Mesodermal cell (in vitro differentiated cells): ENCODE results near the gene ETS1.

Source experiments
- H3K27ac ChIP-seq: 2 replicates; pipeline ENCODE4 v1.7.0; 2013; ENCODE audit warnings: mild to moderate bottlenecking, low read depth, low read length, moderate library complexity; ENCODE audit not compliant: severe bottlenecking
- H3K36me3 ChIP-seq: 2 replicates; pipeline ENCODE4 v1.7.1; 2013; ENCODE audit warnings: mild to moderate bottlenecking, low read length, moderate library complexity; ENCODE audit not compliant: control insufficient read depth, insufficient read depth
- H3K4me1 ChIP-seq: one replicate; pipeline ENCODE4 v1.7.1; 2013; ENCODE audit warnings: mild to moderate bottlenecking, low read length; ENCODE audit not compliant: insufficient read depth, control insufficient read depth, poor library complexity, severe bottlenecking
- H3K4me3 ChIP-seq: 2 replicates; pipeline ENCODE4 v1.7.0; 2013; ENCODE audit warnings: low read length, control low read depth, mild to moderate bottlenecking; ENCODE audit not compliant: insufficient read depth, poor library complexity, severe bottlenecking; ENCODE audit errors: extremely low read depth
- H3K9me3 ChIP-seq: 2 replicates; pipeline ENCODE4 v1.7.1; 2013; ENCODE audit warnings: mild to moderate bottlenecking, low read length, moderate library complexity; ENCODE audit not compliant: control insufficient read depth
- WGBS, 2 experiments: methylation state at CpG; one replicate each; pipeline ENCODE4 v1.1.5; 2013; ENCODE audit warnings: missing lambda C conversion rate in 2 of 2; ENCODE audit not compliant: insufficient coverage in 2 of 2; 5-methylcytosine and 5-hydroxymethylcytosine counted together

ETS1 gene

DNA sequence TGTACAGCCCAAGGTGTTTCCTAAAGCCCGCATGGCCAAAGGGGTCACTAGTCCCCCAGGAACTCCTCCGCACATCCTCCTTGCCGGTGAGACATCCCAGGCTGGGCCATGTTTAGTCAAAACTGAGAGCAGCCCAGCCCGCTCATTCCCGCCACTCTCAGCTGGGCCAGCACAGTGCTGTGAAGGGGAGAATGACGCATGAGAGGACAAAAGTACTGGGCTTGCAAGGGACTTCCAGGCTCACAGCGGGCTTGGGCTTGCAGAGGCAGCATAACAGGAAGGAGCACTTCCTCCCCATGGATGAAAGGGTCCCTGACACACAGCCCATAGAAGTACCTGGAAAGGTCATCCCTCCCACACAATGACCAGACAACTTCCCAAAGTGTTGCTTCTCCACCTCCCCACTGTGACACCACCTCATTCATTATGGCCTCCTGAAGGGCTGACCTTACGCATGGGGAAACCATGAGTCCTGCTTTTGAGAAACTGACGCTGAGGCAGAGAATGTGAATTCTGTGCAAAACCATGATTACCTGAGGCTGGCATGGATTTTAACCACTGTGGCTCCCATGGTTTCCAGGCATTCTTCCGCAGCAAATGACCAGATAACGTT is 19.1 kb downstream of the ETS1 start:
- Histone ChIP-seq H3K4me3 (no peak overlapping the region), H3K4me1 (peaks cover 6% of the 10 kb centered on the region), H3K36me3 (no peaks in the 10 kb centered on the region), H3K27ac (no peak overlapping the region), H3K9me3 (no peaks in the 10 kb centered on the region)
- 76 to 83% methylated on average over 9 to 11 of the region's 11 CpGs for WGBS, 2 experiments

DNA sequence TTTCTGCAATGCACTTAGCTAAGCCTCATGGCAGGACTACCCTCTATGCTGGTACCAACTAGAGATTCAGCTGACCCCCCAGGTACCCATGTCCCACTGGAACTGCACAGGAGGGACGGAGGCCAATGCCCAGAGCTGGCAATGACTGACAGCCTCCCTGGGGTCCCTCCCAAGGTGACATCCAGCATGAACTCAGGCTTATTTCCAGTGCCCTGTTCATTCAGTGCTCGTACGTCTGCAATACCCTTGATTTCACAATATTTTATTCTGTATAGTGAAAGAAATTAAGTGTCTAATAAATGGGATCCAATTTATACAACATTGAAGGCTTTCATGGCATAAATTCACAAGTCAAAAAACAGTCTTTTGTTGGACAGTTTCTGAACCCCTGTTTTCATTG is 20.2 kb downstream of the ETS1 start:
- Histone ChIP-seq H3K9me3 (no peaks in the 10 kb centered on the region), H3K4me3 (no peak overlapping the region)
- 67 to 100% methylated on average over 1 of the region's 3 CpGs for WGBS, 2 experiments

GRCh38 chr11:128565881-128566280 is 21.5 kb downstream of the ETS1 start:
- H3K36me3 ChIP-seq, result no peaks in the 10 kb centered on the region
- H3K9me3 ChIP-seq, result no peaks in the 10 kb centered on the region
- H3K27ac ChIP-seq, result no peak overlapping the region
- WGBS, 2 experiments, result 33 to 70% methylated on average over 2 to 3 of the region's 5 CpGs
- H3K4me1 ChIP-seq, result peaks cover 6% of the 10 kb centered on the region
- no peak overlapping the region for H3K4me3 ChIP-seq

More for the DNA sequence above, 20.2 kb downstream of the ETS1 start:
- no peak overlapping the region for H3K27ac ChIP-seq
- peaks cover 6% of the 10 kb centered on the region for H3K4me1 ChIP-seq
- no peaks in the 10 kb centered on the region for H3K36me3 ChIP-seq

DNA sequence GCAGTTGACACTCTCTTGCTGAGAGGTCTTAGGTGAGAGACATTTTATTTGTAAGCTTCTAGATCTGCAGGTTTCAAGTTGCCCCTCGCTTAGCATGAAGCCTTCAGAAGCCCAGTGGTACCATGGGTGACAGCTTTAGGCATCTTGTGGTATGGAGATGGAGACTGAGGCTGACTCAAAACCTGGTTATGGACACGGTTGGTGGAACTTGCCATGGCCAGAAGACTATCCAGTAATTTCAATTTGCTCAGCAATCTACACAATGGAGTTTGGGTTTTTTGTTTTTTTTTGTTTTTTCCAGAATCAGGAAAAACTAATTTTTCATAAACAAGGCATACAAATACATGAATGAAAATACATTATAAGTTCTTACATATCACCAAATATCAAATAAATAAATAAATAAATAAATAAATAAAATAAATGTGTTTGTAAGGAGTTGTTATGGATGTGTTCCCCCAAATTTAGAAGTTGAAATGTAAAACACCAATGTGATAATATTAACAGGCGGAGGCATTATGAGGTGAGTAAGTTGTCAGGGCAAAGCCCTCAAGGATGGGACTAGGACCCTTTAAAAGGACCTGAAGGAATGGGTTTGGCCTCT is 22.6 kb downstream of the ETS1 start:
- no peak overlapping the region for H3K27ac ChIP-seq
- H3K9me3 ChIP-seq, result no peaks in the 10 kb centered on the region
- H3K4me1 ChIP-seq, result peaks cover 6% of the 10 kb centered on the region
- WGBS, 2 experiments, result 90 to 94% methylated on average over 2 of the region's 3 CpGs
- H3K36me3 ChIP-seq, result no peaks in the 10 kb centered on the region
- no peak overlapping the region for H3K4me3 ChIP-seq

- Histone ChIP-seq H3K27ac (no peak overlapping the region), H3K9me3 (no peaks in the 10 kb centered on the region), H3K4me1 (peaks cover 3% of the 10 kb centered on the region), H3K36me3 (no peaks in the 10 kb centered on the region), H3K4me3 (no peak overlapping the region)
- 92 to 95% methylated on average over 4 to 5 of the region's 11 CpGs for WGBS, 2 experiments
Observed at GRCh38 chr11:128563942-128564641, 23.3 kb downstream of the ETS1 start.

DNA sequence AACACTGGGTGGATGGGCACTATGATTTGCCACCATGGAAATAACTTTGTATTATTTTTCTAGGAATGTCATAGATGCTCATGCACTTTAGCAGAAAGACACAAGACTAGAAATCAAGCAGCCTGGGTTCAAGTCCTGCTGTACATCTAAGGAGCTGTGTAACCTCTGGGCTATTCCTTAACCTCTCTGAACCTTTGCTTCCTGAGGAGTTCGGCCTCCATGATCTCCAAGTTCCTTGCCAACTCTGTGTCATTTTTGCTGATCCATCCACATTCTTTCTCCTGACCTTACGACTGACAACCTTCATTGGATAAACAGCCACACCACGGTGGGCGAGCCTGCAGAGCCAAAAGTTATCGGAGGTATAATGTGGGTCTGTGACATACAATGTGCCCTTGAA is 24.1 kb downstream of the ETS1 start:
- no peaks in the 10 kb centered on the region for H3K36me3 ChIP-seq
- no peaks in the 10 kb centered on the region for H3K9me3 ChIP-seq
- WGBS, 2 experiments, result 88 to 94% methylated on average over 4 to 5 of the region's 5 CpGs
- H3K4me1 ChIP-seq, result peaks cover under 1% of the 10 kb centered on the region
- H3K27ac ChIP-seq, result no peak overlapping the region
- H3K4me3 ChIP-seq, result no peak overlapping the region

DNA sequence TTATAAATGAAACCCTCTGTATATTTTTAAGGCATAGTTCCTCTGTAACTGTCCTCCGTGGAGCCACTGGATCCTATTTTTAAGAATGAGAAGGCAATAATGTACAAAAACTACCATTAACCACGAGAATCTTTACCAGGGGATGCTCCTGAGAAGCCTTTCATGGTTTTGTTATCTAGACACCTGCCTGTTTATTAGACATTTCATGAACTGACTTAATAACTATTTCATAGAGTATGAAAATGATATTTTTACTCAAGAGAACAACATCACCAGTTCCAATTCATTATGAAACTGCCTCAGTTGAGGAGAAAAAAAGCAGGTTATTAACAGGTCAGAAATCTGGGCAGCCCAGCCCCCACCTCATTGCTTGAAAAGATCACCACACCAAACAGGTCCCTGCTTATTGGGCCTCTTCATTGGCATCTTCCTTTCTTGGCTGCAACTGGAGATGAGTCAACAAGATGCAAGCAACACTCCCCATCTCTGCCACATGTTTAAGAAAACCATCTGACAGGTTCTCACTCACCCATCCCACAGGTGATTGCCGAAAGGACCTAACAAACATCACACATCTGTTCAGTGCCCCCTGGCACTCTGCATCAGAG is 27.8 kb downstream of the ETS1 start:
- no peak overlapping the region for H3K27ac ChIP-seq
- no peaks in the 10 kb centered on the region for H3K36me3 ChIP-seq
- peaks cover under 1% of the 10 kb centered on the region for H3K4me1 ChIP-seq
- WGBS, 2 experiments, result 91% methylated on average over 1 of the region's 3 CpGs; no CpG with 5 or more reads in 1 of the 2 experiments
- no peak overlapping the region for H3K4me3 ChIP-seq
- H3K9me3 ChIP-seq, result no peaks in the 10 kb centered on the region

DNA sequence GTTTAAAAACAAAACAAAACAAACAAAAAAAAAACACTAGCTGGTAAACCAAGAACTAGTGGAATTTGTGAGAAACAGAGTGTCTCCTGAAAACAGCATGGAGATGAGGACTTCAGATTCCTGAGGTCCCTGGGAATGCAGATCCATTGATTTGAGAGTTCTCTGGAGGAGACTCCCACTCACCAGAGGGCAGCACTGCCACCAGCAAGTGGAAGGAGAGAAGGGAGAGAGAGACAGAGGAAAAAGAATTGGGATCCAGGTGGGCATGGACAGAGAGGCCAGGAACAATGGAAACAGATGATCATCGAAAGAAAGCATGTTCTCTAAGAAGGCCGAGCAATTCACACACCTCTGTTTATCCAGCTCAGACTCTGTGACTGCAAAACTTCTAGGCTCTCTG is 31.8 kb downstream of the ETS1 start:
- Histone ChIP-seq H3K27ac (no peak overlapping the region), H3K36me3 (no peaks in the 10 kb centered on the region), H3K4me1 (peaks cover 15% of the 10 kb centered on the region), H3K4me3 (no peak overlapping the region), H3K9me3 (no peaks in the 10 kb centered on the region)
- WGBS, 2 experiments, result 79 to 100% methylated on average over 1 to 2 of the region's 2 CpGs

DNA sequence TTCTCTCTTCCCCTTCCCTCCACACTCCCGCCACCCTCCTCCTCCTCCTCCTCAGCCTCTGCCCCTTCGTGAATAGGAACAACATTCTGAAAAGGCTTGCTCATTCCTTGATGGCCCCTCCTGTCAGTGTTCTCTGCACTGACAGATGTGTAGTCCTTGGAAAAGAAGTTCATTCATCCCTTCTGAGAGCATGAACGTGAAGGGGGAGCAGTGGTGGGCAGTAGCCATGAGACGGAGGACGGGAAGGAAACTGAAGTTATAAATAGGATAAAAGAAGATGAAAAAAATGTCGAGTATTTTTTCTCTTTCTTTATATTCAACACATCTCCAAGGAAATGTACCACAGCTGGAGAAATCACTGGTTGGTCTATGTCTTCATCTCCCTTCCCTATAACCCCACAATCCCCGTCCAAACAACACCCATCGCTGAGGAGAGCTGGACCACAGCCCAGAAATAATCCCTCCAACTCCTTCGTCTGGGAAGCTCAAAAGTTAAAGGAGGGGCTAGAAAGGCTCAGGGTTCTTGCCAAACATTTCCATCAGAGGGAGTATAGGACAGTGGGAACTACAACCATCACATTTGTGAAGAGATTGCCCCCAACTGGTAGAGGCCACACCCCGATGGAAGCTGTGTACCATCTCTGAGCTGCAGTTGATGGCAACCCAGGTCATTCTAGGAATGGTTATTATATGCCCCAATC is 33.5 kb downstream of the ETS1 start:
- H3K36me3 ChIP-seq, result no peaks in the 10 kb centered on the region
- WGBS, 2 experiments, result 80 to 93% methylated on average over 1 to 3 of the region's 10 CpGs
- H3K9me3 ChIP-seq, result no peaks in the 10 kb centered on the region
- peak overlapping the region; percentile 51 for H3K27ac ChIP-seq
- peaks cover 21% of the 10 kb centered on the region for H3K4me1 ChIP-seq
- no peak overlapping the region for H3K4me3 ChIP-seq

DNA sequence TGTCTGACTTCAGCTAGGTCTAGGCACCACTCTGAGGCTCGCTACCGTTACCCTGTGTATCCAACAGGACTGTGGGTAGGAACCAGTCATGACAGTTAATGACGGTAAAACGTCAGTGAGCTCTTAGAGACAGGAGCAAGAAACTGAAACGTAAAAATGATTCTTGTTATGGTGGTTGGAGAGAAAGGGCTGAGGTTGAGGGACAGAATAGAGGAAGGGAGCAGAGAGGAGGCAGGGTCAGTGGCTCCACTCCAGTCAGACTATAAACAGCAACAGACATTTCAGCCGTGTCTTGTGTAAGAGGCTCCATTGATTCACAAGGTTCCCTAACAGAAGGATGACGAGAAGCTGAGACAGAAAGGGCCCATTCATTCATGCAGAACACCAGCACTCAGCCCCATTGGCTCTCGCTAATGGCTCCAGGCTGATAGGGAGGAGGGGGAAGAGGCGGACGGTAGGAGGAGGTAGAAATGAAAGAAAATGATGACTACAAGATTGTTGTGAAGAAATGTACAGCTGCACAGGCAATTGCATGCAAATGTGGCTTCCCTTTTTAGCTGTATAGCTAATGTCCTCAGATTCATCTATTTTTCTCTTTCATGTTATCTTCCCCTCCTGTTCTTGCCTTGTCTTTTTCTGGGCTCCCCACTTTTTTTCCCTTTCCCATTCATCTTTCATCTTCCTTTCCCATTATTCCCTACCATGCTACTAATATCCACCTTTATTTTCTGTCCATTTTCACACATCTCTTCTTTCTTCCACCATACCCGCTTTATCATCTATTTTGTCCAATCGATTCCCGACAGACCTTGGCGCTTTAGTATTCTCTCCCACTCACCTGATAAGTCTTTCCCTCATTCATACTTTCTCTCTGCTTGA is 34.3 kb downstream of the ETS1 start:
- Histone ChIP-seq H3K4me1 (peaks cover 29% of the 10 kb centered on the region), H3K27ac (peak overlapping the region; percentile 73)
- 83 to 91% methylated on average over 9 to 13 of the region's 14 CpGs for WGBS, 2 experiments

More for the DNA sequence above, 34.3 kb downstream of the ETS1 start:
- Histone ChIP-seq H3K4me3 (no peak overlapping the region), H3K9me3 (no peaks in the 10 kb centered on the region), H3K36me3 (no peaks in the 10 kb centered on the region)
